VCaP (cell line): ENCODE measurements around the gene ERLEC1.
A peak's percentile ranks its signal among the peaks of the same experiment; 100 is the strongest.

Experiments used
- H3K27ac ChIP-seq: fragments of 450-650 bp; 2 replicates; pipeline ENCODE4 v1.5.1; 2017
- CTCF ChIP-seq: fragments of 450-650 bp; conservative IDR thresholded peaks from 2 replicates; pipeline ENCODE4 v1.5.1; 2017; ENCODE audit warnings: mild to moderate bottlenecking, moderate library complexity

The ERLEC1 gene

GRCh38 chr2:53786705-53787613 is at the start of gene ERLEC1, which contains the start of gene ASB3:
Gene ERLEC1 (plus strand): TSS chr2:53787044. CDS start chr2:53787211, 167 bp downstream.
Gene ASB3 (minus strand): TSS chr2:53786953. CDS start chr2:53765572, 21,381 bp downstream.
- peak within 1 kb of the TSS; percentile 89 for H3K27ac ChIP-seq
- TF ChIP-seq CTCF: no peak

GRCh38 chr2:53737091-53737490 is 49.8 kb upstream of the ERLEC1 start:
- no peak for TF ChIP-seq CTCF
- no peak overlapping the region for H3K27ac ChIP-seq

- no peak for TF ChIP-seq CTCF
- H3K27ac ChIP-seq: no peak overlapping the region
Measured at GRCh38 chr2:53739032-53739431, 47.8 kb upstream of the ERLEC1 start.

GRCh38 chr2:53740170-53740569 is 46.7 kb upstream of the ERLEC1 start:
- no peak overlapping the region for H3K27ac ChIP-seq
- peak; percentile 80 for TF ChIP-seq CTCF

GRCh38 chr2:53744395-53745065 is 42.3 kb upstream of the ERLEC1 start:
- H3K27ac ChIP-seq: no peak overlapping the region

GRCh38 chr2:53750041-53750768 is 36.6 kb upstream of the ERLEC1 start:
- H3K27ac ChIP-seq: no peak overlapping the region
- no peak for TF ChIP-seq CTCF

More at GRCh38 chr2:53744395-53745065, 42.3 kb upstream of the ERLEC1 start:
- no peak for TF ChIP-seq CTCF

- no peak overlapping the region for H3K27ac ChIP-seq
- TF ChIP-seq CTCF: no peak
Measured at GRCh38 chr2:53751728-53752127, 35.1 kb upstream of the ERLEC1 start.
